ENCODE results near the gene TMEM163. TPM values are rescaled to one million over a fixed set of nuclear protein-coding genes. Genes with fewer than 3 reads are reported as not detected.

The TMEM163 gene
- total and polyA plus RNA-seq, 2 donors, result 5.0 TPM

- Histone ChIP-seq H3K4me1 (ENCODE audit: control insufficient read depth in 2 of 2, insufficient read depth in 2 of 2, low read length in 2 of 2) (no peaks in the 10 kb centered on the region), H3K9me3 (ENCODE audit: control insufficient read depth in 2 of 2, insufficient read depth in 1 of 2, low read length in 1 of 2) (no peaks in the 10 kb centered on the region), H3K27me3 (ENCODE audit: control insufficient read depth in 2 of 2, insufficient read depth in 1 of 2, low read length in 1 of 2) (no peaks in the 10 kb centered on the region), H3K4me3 (ENCODE audit: low read length in 2 of 2) (no peak overlapping the region), H3K36me3 (ENCODE audit: control insufficient read depth in 2 of 2, insufficient read depth in 2 of 2, low read length in 1 of 2) (peaks cover 33 to 72% of the 10 kb centered on the region in 2 donors), H3K27ac (ENCODE audit: low read depth in 1 of 2, low read length in 1 of 2) (no peak overlapping the region)
- 96% methylated on average over 3 of the region's 3 CpGs for WGBS
- DNase-seq (ENCODE audit: low read depth in 6 of 9, low spot score in 9 of 9), result no peak
Measured at GRCh38 chr2:134426721-134427120, 292.1 kb downstream of the TMEM163 start.

- H3K36me3 ChIP-seq (ENCODE audit: control insufficient read depth in 2 of 2, insufficient read depth in 2 of 2, low read length in 1 of 2), result peaks cover 33 to 63% of the 10 kb centered on the region in 2 donors
- no peaks in the 10 kb centered on the region for H3K27me3 ChIP-seq (ENCODE audit: control insufficient read depth in 2 of 2, insufficient read depth in 1 of 2, low read length in 1 of 2)
- H3K4me1 ChIP-seq (ENCODE audit: control insufficient read depth in 2 of 2, insufficient read depth in 2 of 2, low read length in 2 of 2), result no peaks in the 10 kb centered on the region
- H3K9me3 ChIP-seq (ENCODE audit: control insufficient read depth in 2 of 2, insufficient read depth in 1 of 2, low read length in 1 of 2), result no peaks in the 10 kb centered on the region
- 98% methylated on average over 6 of the region's 6 CpGs for WGBS
- no peak for DNase-seq (ENCODE audit: low read depth in 6 of 9, low spot score in 9 of 9)
- H3K27ac ChIP-seq (ENCODE audit: low read depth in 1 of 2, low read length in 1 of 2), result no peak overlapping the region
- no peak overlapping the region for H3K4me3 ChIP-seq (ENCODE audit: low read length in 2 of 2)
Measured at GRCh38 chr2:134425724-134426496, 292.9 kb downstream of the TMEM163 start.

- H3K4me1 ChIP-seq (ENCODE audit: control insufficient read depth in 2 of 2, insufficient read depth in 2 of 2, low read length in 2 of 2), result no peaks in the 10 kb centered on the region
- no peak overlapping the region for H3K27ac ChIP-seq (ENCODE audit: low read depth in 1 of 2, low read length in 1 of 2)
- DNase-seq (ENCODE audit: low read depth in 6 of 9, low spot score in 9 of 9), result no peak
- peaks cover 14 to 44% of the 10 kb centered on the region in 2 donors for H3K36me3 ChIP-seq (ENCODE audit: control insufficient read depth in 2 of 2, insufficient read depth in 2 of 2, low read length in 1 of 2)
- H3K9me3 ChIP-seq (ENCODE audit: control insufficient read depth in 2 of 2, insufficient read depth in 1 of 2, low read length in 1 of 2), result no peaks in the 10 kb centered on the region
- H3K4me3 ChIP-seq (ENCODE audit: low read length in 2 of 2), result no peak overlapping the region
- 97% methylated on average over 7 of the region's 7 CpGs for WGBS
- no peaks in the 10 kb centered on the region for H3K27me3 ChIP-seq (ENCODE audit: control insufficient read depth in 2 of 2, insufficient read depth in 1 of 2, low read length in 1 of 2)
Measured at GRCh38 chr2:134421556-134422328, 297.1 kb downstream of the TMEM163 start.

- DNase-seq (ENCODE audit: low read depth in 6 of 9, low spot score in 9 of 9), result no peak
- Histone ChIP-seq H3K9me3 (ENCODE audit: control insufficient read depth in 2 of 2, insufficient read depth in 1 of 2, low read length in 1 of 2) (no peaks in the 10 kb centered on the region), H3K4me1 (ENCODE audit: control insufficient read depth in 2 of 2, insufficient read depth in 2 of 2, low read length in 2 of 2) (no peaks in the 10 kb centered on the region), H3K4me3 (ENCODE audit: low read length in 2 of 2) (no peak overlapping the region), H3K27me3 (ENCODE audit: control insufficient read depth in 2 of 2, insufficient read depth in 1 of 2, low read length in 1 of 2) (no peaks in the 10 kb centered on the region), H3K36me3 (ENCODE audit: control insufficient read depth in 2 of 2, insufficient read depth in 2 of 2, low read length in 1 of 2) (peaks cover 14 to 38% of the 10 kb centered on the region in 2 donors), H3K27ac (ENCODE audit: low read depth in 1 of 2, low read length in 1 of 2) (no peak overlapping the region)
- 96% methylated on average over 3 of the region's 3 CpGs for WGBS
Measured at GRCh38 chr2:134420920-134421319, 297.9 kb downstream of the TMEM163 start.

GRCh38 chr2:134420259-134420658 is 298.5 kb downstream of the TMEM163 start:
- H3K4me3 ChIP-seq (ENCODE audit: low read length in 2 of 2), result no peak overlapping the region
- no peaks in the 10 kb centered on the region for H3K27me3 ChIP-seq (ENCODE audit: control insufficient read depth in 2 of 2, insufficient read depth in 1 of 2, low read length in 1 of 2)
- WGBS, result 92% methylated on average over 7 of the region's 7 CpGs
- no peak overlapping the region for H3K27ac ChIP-seq (ENCODE audit: low read depth in 1 of 2, low read length in 1 of 2)
- H3K9me3 ChIP-seq (ENCODE audit: control insufficient read depth in 2 of 2, insufficient read depth in 1 of 2, low read length in 1 of 2), result no peaks in the 10 kb centered on the region
- H3K4me1 ChIP-seq (ENCODE audit: control insufficient read depth in 2 of 2, insufficient read depth in 2 of 2, low read length in 2 of 2), result no peaks in the 10 kb centered on the region
- no peak for DNase-seq (ENCODE audit: low read depth in 6 of 9, low spot score in 9 of 9)
- peaks cover 14 to 38% of the 10 kb centered on the region in 2 donors for H3K36me3 ChIP-seq (ENCODE audit: control insufficient read depth in 2 of 2, insufficient read depth in 2 of 2, low read length in 1 of 2)

GRCh38 chr2:134417968-134418582 is 300.7 kb downstream of the TMEM163 start:
- peaks cover 0 to 4% of the 10 kb centered on the region in 2 donors for H3K4me1 ChIP-seq (ENCODE audit: control insufficient read depth in 2 of 2, insufficient read depth in 2 of 2, low read length in 2 of 2)
- 99% methylated on average over 5 of the region's 5 CpGs for WGBS
- H3K27me3 ChIP-seq (ENCODE audit: control insufficient read depth in 2 of 2, insufficient read depth in 1 of 2, low read length in 1 of 2), result no peaks in the 10 kb centered on the region
- no peak for DNase-seq (ENCODE audit: low read depth in 6 of 9, low spot score in 9 of 9)
- H3K36me3 ChIP-seq (ENCODE audit: control insufficient read depth in 2 of 2, insufficient read depth in 2 of 2, low read length in 1 of 2), result peaks cover 8 to 28% of the 10 kb centered on the region in 2 donors
- H3K9me3 ChIP-seq (ENCODE audit: control insufficient read depth in 2 of 2, insufficient read depth in 1 of 2, low read length in 1 of 2), result no peaks in the 10 kb centered on the region
- H3K4me3 ChIP-seq (ENCODE audit: low read length in 2 of 2), result no peak overlapping the region
- H3K27ac ChIP-seq (ENCODE audit: low read depth in 1 of 2, low read length in 1 of 2), result no peak overlapping the region

GRCh38 chr2:134416637-134417036 is 302.2 kb downstream of the TMEM163 start:
- 98% methylated on average over 1 of the region's 1 CpG for WGBS
- Histone ChIP-seq H3K4me1 (ENCODE audit: control insufficient read depth in 2 of 2, insufficient read depth in 2 of 2, low read length in 2 of 2) (peaks cover 5 to 18% of the 10 kb centered on the region in 2 donors), H3K36me3 (ENCODE audit: control insufficient read depth in 2 of 2, insufficient read depth in 2 of 2, low read length in 1 of 2) (peaks cover 5 to 20% of the 10 kb centered on the region in 2 donors), H3K9me3 (ENCODE audit: control insufficient read depth in 2 of 2, insufficient read depth in 1 of 2, low read length in 1 of 2) (no peaks in the 10 kb centered on the region), H3K27ac (ENCODE audit: low read depth in 1 of 2, low read length in 1 of 2) (no peak overlapping the region), H3K27me3 (ENCODE audit: control insufficient read depth in 2 of 2, insufficient read depth in 1 of 2, low read length in 1 of 2) (no peaks in the 10 kb centered on the region), H3K4me3 (ENCODE audit: low read length in 2 of 2) (no peak overlapping the region)
- DNase-seq (ENCODE audit: low read depth in 6 of 9, low spot score in 9 of 9), result no peak

- DNase-seq (ENCODE audit: low read depth in 6 of 9, low spot score in 9 of 9), result no peak
- H3K4me1 ChIP-seq (ENCODE audit: control insufficient read depth in 2 of 2, insufficient read depth in 2 of 2, low read length in 2 of 2), result peaks cover 11 to 24% of the 10 kb centered on the region in 2 donors
- H3K27me3 ChIP-seq (ENCODE audit: control insufficient read depth in 2 of 2, insufficient read depth in 1 of 2, low read length in 1 of 2), result no peaks in the 10 kb centered on the region
- H3K36me3 ChIP-seq (ENCODE audit: control insufficient read depth in 2 of 2, insufficient read depth in 2 of 2, low read length in 1 of 2), result peaks cover 5 to 20% of the 10 kb centered on the region in 2 donors
- no peak overlapping the region for H3K4me3 ChIP-seq (ENCODE audit: low read length in 2 of 2)
- H3K9me3 ChIP-seq (ENCODE audit: control insufficient read depth in 2 of 2, insufficient read depth in 1 of 2, low read length in 1 of 2), result no peaks in the 10 kb centered on the region
- no peak overlapping the region for H3K27ac ChIP-seq (ENCODE audit: low read depth in 1 of 2, low read length in 1 of 2)
- 98% methylated on average over 2 of the region's 2 CpGs for WGBS
Measured at GRCh38 chr2:134416018-134416417, 302.8 kb downstream of the TMEM163 start.

GRCh38 chr2:134413912-134414311 is 304.9 kb downstream of the TMEM163 start:
- Histone ChIP-seq H3K9me3 (ENCODE audit: control insufficient read depth in 2 of 2, insufficient read depth in 1 of 2, low read length in 1 of 2) (no peaks in the 10 kb centered on the region), H3K4me1 (ENCODE audit: control insufficient read depth in 2 of 2, insufficient read depth in 2 of 2, low read length in 2 of 2) (peaks cover 29 to 43% of the 10 kb centered on the region in 2 donors), H3K27ac (ENCODE audit: low read depth in 1 of 2, low read length in 1 of 2) (no peak overlapping the region), H3K4me3 (ENCODE audit: low read length in 2 of 2) (no peak overlapping the region), H3K36me3 (ENCODE audit: control insufficient read depth in 2 of 2, insufficient read depth in 2 of 2, low read length in 1 of 2) (peaks cover 5 to 15% of the 10 kb centered on the region in 2 donors), H3K27me3 (ENCODE audit: control insufficient read depth in 2 of 2, insufficient read depth in 1 of 2, low read length in 1 of 2) (no peaks in the 10 kb centered on the region)
- 97% methylated on average over 2 of the region's 2 CpGs for WGBS
- no peak for DNase-seq (ENCODE audit: low read depth in 6 of 9, low spot score in 9 of 9)

All from thymus (tissue), 11 donors.